SK-N-MC (cell line): ENCODE measurements around the gene GCSAM.

Experiments
- EZH2 ChIP-seq: fragments of 200-600 bp; sonication (generic); IDR thresholded peaks from one replicate; pipeline ENCODE4 v1.6.1; 2017; ENCODE audit warnings: antibody characterized with exemption
- POLR2AphosphoS5 ChIP-seq: IDR thresholded peaks from 2 replicates; pipeline ENCODE4 v1.6.1; 2012; ENCODE audit warnings: mild to moderate bottlenecking, low read depth, low read length, borderline replicate concordance

- TF ChIP-seq EZH2 (no peak), POLR2AphosphoS5 (no peak)
Measured at GRCh38 chr3:112132975-112133448, at the start of gene GCSAM.
